CD4-positive, alpha-beta T cell treated with Interleukin-21 for 1 hour (primary cell): ENCODE results near the gene LRATD1.

Experiments
- DNase-seq: peaks from one replicate; pipeline ENCODE4 v3.0.0-alpha.2; 2020

LRATD1 gene

GRCh38 chr2:14634182-14634488 lies 1.6 kb downstream of the LRATD1 start:
- DNase-seq, result no peak

GRCh38 chr2:14634489-14635390 lies 2.2 kb downstream of the LRATD1 start:
- no peak for DNase-seq

GRCh38 chr2:14635391-14635871 lies 2.9 kb downstream of the LRATD1 start:
- DNase-seq, result no peak

GRCh38 chr2:14638488-14638887 lies 6.0 kb downstream of the LRATD1 start:
- no peak for DNase-seq

- DNase-seq, result no peak
These were observed 8.6 kb downstream of the LRATD1 start for GRCh38 chr2:14641116-14641515.

- DNase-seq, result no peak
These were observed 10.0 kb downstream of the LRATD1 start for GRCh38 chr2:14642499-14642898.

- no peak for DNase-seq
These were observed 15.2 kb downstream of the LRATD1 start for GRCh38 chr2:14647714-14648113.

- no peak for DNase-seq
These were observed 17.5 kb downstream of the LRATD1 start for GRCh38 chr2:14650066-14650465.

- no peak for DNase-seq
These were observed 22.3 kb downstream of the LRATD1 start for GRCh38 chr2:14654835-14655282.

GRCh38 chr2:14656146-14656545 lies 23.6 kb downstream of the LRATD1 start:
- DNase-seq, result no peak

GRCh38 chr2:14661163-14661562 lies 28.6 kb downstream of the LRATD1 start:
- DNase-seq, result no peak

- DNase-seq, result no peak
These were observed 40.9 kb downstream of the LRATD1 start for GRCh38 chr2:14673351-14673875.

GRCh38 chr2:14675489-14675888 lies 43.0 kb downstream of the LRATD1 start:
- DNase-seq, result no peak

- DNase-seq, result no peak
These were observed 43.9 kb downstream of the LRATD1 start for GRCh38 chr2:14676371-14676770.

GRCh38 chr2:14677039-14677438 lies 44.5 kb downstream of the LRATD1 start:
- DNase-seq, result no peak

GRCh38 chr2:14678761-14679160 lies 46.2 kb downstream of the LRATD1 start:
- no peak for DNase-seq

- DNase-seq, result no peak
These were observed 49.1 kb downstream of the LRATD1 start for GRCh38 chr2:14681608-14682007.
